RCC 7860 (cell line): ENCODE measurements around the gene NLRP6.
"Not testable (repeated sequence)": the region's sequence is repeated elsewhere in the genome, so short reads cannot be mapped to it uniquely, and the experiment has no call there.

Source experiments
- DNase-seq: peaks from one replicate; pipeline ENCODE4 v3.0.0-alpha.2; 2015; ENCODE audit warnings: low spot score
- FAIRE-seq: peaks from 2 replicates; lab custom pipeline; 2012; peaks lifted over from hg19 to GRCh38; lab: Jason Lieb, UNC

Gene NLRP6

DNA sequence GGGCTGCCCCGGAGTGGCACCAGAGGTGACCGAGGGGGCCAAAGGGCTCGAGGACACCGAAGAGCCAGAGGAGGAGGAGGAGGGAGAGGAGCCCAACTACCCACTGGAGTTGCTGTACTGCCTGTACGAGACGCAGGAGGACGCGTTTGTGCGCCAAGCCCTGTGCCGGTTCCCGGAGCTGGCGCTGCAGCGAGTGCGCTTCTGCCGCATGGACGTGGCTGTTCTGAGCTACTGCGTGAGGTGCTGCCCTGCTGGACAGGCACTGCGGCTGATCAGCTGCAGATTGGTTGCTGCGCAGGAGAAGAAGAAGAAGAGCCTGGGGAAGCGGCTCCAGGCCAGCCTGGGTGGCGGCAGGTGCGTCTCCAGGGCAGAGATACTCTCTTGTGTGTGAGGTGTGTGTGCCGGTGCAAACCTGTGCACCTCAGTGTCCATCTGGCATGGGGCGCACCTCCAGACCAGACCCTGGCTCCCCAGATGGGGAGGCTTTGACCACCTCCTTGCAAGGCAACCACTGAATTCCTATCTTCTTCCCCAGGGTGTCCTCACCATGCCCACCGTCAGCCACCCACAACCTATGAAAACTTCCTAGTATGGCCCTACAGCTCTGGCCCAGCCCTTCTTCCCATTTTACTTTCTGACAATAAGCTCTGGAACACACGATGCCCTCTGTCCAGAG lies 3.4 kb downstream of the NLRP6 start:
- FAIRE-seq (no peak), DNase-seq (no peak)

DNA sequence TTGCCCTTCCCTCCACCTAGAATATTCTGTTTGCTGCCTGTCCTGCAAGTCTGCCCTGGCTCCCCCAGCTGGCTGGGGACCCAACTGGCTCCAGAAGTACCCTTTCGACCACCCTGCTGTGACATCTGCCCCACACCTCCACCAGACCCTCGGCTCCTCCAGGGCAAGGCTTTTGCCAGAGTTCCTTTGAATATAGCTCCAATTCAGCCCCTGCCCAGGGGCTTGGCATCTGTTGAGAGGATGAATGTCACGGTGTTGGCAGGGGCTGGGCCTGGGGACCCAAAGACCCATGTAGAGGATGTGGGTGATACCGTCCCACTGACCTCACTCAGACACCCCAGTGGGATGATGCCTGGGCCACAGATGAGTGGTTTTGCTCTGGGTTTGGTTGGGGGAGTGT lies 4.0 kb downstream of the NLRP6 start:
- no peak for DNase-seq
- FAIRE-seq: no peak

DNA sequence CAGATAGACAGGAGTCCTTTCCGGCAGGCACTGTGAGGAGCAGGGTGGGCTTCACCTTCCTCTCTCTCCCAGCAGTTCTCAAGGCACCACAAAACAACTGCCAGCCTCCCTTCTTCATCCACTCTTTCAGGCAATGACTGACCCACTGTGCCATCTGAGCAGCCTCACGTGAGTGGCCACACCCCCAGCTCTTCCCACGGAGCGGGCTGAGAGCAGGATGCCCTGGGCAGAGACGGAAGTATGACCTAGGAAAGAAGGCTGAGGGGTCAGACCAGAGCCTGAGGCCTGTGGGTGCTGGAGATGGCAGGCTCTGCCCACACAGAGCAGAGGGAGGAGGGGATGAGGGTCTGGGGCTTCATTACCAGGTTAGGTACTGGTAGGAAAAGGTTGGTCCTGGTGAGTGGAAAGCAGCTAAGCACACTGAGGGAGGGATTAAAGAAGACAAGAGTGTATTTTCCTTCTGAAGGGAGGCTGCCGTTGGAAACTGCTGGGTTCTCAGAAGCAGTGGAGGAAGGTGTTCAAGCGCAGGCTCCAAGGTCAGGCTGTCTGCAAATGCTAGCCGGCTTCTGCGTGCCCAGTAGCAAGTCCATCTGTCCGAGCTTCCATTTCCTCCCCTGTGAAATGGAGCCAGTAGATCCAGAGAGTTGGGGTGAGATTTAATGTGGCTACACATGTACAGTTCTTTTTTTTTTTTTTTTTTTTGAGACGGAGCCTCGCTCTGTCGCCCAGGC lies 4.6 kb downstream of the NLRP6 start:
- no peak for FAIRE-seq
- no peak for DNase-seq

DNA sequence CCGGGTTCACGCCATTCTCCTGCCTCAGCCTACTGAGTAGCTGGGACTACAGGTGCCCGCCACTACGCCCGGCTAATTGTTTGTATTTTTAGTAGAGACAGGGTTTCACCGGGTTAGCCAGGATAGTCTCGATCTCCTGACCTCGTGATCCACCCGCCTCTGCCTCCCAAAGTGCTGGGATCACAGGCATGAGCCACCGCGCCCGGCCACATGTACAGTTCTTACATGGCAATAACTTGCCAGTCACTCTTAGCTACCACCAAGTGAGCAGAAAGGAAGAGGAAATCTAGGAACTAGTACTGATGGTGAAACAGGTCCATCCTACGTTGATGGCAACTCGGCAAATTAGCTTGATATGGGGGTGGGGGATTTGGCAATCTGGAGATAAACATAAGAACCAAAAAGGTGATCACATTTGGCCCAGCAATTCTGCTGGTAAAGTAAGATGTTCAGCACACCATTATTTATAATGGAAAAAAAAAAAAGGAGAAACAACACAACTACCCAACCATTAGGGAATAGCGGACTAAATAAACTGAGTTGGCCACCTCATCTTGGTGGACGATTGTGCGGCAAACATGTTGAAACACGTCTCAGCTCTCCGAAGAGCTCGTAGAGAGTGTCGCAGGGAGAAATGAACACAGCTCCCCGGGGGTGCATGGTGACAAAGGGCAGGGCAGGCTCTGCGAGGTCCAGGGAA lies 5.3 kb downstream of the NLRP6 start:
- DNase-seq: no peak
- no peak for FAIRE-seq

DNA sequence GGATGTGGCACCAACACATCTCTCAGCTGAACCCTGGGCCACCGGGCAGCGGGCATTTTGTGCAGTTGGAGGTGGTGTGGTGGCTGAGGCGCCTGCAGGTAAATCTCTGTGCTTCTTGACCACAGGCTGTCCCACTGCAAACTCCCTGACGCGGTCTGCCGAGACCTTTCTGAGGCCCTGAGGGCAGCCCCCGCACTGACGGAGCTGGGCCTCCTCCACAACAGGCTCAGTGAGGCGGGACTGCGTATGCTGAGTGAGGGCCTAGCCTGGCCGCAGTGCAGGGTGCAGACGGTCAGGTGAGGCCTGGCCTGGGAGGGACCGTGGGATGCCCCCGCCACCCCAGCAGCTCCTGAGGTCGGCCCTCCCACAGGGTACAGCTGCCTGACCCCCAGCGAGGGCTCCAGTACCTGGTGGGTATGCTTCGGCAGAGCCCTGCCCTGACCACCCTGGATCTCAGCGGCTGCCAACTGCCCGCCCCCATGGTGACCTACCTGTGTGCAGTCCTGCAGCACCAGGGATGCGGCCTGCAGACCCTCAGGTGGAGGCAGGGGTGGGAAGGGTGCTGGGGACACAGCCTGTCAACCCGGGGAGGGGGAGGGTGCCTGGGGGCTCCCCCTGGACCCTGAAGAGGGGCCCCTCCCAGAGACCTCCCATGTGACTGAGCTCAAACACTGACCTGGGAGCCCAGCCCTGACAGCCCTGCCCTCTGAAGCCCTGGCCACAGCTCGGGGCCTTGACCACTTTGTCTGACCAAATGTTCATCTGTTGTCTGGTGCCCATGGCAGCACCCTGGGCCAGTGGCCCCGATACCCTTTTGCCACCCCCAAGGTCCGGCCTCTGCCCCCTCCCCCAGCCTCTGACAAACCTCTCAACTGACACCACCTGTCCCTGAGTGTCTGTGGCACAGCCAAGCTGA lies 6.2 kb downstream of the NLRP6 start:
- DNase-seq (no peak), FAIRE-seq (no peak)

DNA sequence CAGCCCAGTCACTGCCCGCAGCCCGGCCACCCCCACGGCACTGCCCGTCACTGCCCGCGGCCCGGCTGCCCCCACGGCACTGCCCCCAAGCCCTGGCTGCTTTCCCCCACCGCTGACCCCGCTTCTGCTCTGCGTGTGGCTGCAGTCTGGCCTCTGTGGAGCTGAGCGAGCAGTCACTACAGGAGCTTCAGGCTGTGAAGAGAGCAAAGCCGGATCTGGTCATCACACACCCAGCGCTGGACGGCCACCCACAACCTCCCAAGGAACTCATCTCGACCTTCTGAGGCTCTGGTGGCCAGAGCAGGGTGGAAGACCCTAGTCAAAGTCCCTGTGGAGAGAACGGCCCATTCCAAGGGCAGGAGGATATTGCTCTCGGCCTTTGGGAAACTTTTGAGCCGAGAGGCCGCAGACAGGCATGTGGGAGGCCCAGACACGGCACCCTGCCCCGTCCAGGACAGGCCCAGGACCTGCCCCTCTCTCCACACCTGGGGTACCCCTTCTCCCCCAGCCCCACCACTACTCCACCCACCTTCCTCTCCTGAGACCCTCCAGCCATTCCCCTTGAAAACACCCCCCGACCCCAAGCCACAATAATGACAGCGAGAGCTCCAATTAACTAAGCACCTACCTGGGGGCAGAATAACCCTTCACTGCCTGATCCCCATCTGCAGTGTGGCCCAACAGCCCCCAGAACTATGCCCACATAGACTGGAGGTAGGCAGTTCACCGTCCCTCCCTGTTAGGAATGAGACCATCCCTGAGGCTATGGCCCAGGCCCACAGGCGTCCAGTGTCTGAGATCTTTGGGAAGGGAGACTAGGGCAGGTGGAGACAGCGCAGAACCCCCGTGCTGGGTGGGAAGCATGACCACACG lies 7.0 kb downstream of the NLRP6 start:
- FAIRE-seq (no peak), DNase-seq (no peak)

DNA sequence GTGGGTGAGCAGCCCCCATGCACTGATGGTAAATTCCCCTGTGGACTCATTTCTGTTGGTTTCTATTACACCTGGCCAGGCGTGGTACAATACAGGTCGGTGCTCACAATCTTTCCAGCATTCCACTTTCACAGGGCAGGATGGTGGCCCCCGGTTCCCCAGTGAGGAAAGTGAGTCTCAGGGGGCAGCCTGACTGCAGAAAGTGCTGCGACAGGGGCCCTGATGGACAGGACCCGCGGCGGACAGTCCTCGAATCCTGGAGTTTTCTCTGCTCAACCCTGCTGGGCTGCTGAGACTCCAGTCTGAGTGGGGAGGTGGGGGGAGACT lies 7.7 kb downstream of the NLRP6 start:
- DNase-seq: no peak
- FAIRE-seq: no peak

DNA sequence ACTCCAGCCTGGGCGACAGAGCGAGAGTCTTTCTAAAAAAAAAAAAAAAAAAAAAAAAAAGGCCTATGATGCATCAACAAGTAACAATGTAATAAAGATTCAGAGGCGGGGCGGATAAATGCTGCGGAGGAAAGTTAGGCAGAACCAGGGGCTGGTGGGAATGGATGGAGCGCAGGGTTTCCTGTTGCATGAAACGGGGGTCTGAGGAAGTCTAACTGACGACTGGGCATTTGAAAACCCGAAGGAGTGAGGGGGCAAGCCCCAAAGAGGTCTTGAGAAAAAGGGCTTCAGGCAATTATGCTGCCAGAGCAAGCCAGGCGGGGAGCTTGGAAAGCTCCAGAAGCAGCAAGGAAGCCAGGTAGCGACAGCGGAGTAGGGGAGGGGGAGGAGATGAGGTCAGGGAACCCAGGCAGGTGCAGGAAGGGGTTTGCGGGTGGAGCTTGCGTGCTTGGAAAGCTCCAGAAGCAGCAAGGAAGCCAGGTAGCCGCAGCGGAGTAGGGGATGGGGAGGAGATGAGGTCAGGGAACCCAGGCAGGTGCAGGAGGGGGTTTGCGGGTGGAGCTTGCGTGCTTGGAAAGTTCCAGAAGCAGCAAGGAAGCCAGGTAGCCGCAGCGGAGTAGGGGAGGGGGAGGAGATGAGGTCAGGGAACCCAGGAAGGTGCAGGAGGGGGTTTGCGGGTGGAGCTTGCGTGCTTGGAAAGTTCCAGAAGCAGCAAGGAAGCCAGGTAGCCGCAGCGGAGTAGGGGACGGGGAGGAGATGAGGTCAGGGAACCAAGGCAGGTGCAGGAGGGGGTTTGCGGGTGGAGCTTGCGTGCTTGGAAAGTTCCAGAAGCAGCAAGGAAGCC lies 9.0 kb downstream of the NLRP6 start:
- FAIRE-seq, DNase-seq: not testable (repeated sequence)

DNA sequence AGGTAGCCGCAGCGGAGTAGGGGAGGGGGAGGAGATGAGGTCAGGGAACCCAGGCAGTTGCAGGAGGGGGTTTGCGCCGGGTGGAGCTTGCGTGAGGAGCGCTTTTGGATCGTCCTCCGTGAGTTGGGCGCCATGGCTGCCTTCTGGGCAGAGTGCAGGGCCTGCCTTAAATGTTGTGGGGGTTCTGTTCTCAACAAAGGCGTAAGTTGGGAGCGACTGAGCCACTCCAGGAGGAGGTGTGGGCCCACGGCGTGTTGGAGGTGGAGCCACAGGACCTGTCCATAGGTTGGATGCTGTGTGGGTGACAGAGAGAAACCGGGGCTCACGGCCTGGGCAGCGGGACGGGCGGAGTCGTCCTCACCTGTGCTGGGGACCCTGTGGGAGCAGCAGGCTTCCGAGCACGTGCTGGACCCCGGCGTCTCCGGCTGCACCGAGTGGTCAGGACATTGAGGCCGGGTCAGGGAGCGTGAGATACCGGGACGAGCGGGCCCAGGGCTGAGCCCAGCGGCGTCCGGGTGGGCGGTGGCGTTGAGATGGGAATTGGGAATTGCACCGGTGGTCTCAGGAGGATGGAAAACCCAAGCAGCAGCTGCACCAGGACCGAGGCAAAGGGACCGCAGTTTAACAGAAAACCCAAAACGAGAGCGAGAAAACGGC lies 9.7 kb downstream of the NLRP6 start:
- no peak for DNase-seq
- no peak for FAIRE-seq

DNA sequence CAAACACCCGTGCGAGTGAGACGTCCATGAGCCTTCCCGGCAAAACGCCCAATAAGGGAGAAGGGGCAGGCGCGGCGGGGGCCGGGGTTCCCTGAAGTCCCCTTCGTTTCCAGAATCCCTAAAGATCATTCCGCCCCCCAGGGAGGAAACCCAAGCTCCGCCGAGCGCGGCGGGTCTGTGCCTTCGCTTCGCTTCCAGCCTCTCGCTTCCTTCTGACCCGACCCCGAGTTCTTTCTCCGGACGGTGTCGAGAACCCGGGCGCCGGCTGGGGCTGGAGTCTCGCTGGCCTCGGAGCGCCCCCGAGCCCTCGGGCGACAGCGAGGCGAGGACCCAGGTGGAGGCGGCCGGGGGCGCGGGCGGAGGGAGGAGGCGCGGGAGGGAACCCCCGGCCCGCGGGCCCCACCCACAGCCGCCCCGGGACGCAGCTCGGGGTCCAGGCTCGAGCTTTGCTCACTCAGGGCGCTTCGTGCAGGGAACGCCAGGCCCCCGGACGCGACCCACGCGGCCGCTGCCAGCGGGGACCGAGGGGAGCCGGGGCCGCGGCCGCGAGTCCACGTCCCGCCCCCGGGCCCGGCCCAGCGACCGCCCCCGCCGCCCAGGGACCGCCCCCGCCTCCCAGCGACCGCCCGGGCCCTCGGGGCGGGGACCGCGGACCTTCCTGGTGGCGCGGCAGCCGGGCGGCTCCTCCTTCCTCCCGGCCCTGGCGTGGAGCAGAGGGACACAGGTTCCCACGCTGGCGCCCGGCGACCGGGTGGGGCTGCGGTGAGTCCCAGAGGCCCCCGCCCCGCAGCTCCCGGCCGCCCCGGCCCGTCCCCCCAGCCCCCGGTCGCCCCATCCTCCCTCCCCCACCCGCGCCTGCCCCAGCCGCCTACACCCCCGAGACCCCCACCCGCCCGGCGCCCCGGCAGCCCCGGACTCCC lies 10.5 kb downstream of the NLRP6 start, which contains the start of gene PGGHG:
PGGHG (plus strand) TSS at position 649 of the 920 bp plus-strand sequence. CDS start 691 bp downstream, outside the sequence.
- DNase-seq (peak; percentile 18), FAIRE-seq (no peak)

DNA sequence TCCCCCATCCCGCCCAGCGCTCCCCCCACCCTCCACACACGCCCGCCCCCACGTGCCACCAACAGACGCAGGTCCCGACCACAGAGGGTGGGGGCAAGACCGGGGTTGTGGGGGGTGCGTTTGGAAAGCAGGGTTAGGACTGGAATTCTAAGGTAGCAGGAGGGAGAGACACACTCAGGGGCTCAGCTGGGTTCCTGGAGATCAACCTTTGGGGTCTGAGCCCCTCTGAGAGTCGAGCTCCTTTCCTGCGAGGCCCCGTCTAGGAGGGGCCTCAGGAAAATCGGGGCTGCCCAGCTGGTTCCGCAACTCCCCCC lies 11.1 kb downstream of the NLRP6 start:
- DNase-seq: no peak
- FAIRE-seq: no peak

DNA sequence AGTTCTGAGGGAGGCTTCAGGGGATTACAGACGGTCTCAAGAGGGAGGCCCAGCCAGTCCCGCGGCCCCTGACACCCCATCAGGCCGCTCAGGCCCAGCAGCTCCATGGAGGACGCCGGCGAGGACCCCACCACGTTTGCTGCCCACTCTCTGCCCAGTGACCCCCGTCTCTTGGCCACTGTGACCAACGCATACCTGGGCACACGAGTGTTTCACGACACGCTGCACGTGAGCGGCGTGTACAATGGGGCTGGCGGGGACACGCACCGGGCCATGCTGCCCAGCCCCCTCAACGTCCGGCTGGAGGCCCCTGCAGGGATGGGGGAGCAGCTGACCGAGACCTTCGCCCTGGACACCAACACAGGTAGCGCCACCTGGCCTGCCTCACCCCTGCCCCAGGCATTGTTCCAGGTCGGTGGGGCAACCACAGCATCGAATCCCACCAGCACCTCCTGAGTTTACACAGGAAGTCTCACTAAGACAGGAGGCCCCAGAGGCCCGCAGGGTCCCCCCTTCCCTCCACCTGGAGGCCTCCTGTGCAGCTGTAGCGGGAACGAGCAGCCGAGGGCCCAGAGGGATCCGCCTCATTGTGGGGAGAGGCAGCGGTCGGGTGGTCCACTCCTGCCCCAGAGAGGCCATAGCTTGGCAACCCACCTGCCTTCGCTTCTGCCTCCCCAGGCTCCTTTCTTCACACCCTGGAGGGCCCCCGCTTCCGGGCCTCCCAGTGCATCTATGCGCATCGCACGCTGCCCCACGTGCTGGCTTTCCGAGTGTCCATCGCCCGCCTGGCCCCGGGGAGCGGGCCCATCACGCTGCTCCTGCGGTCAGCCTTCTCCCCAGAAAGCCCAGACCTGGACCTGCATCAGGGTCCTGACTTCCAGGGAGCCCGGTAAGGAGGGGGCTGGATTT lies 11.8 kb downstream of the NLRP6 start:
- DNase-seq (no peak), FAIRE-seq (no peak)

DNA sequence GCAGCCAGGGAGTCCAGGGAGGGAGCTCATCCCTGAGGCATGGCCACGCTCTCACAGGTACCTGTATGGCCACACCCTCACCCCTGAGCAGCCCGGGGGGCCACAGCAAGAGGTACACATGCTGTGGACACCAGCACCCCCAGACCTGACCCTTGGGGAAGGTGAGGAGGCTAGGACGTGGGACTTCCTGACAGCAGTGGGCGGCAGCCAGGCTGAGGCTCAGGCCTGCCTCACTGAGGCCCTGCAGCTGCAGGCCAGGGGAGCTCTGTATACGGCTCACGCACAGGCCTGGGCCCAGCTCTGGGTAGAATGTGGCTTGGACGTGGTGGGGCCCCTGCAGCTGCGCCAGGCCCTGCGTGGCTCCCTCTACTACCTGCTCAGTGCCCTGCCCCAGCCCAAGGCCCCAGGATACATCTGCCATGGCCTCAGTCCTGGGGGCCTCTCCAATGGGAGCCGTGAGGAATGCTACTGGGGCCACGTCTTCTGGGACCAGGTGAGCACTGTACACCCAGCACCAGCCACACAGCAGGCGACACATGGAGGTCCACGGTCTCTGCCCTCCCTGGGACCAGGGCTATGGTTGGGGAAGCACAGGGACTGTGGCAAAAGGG lies 12.5 kb downstream of the NLRP6 start:
- DNase-seq (no peak), FAIRE-seq (no peak)

DNA sequence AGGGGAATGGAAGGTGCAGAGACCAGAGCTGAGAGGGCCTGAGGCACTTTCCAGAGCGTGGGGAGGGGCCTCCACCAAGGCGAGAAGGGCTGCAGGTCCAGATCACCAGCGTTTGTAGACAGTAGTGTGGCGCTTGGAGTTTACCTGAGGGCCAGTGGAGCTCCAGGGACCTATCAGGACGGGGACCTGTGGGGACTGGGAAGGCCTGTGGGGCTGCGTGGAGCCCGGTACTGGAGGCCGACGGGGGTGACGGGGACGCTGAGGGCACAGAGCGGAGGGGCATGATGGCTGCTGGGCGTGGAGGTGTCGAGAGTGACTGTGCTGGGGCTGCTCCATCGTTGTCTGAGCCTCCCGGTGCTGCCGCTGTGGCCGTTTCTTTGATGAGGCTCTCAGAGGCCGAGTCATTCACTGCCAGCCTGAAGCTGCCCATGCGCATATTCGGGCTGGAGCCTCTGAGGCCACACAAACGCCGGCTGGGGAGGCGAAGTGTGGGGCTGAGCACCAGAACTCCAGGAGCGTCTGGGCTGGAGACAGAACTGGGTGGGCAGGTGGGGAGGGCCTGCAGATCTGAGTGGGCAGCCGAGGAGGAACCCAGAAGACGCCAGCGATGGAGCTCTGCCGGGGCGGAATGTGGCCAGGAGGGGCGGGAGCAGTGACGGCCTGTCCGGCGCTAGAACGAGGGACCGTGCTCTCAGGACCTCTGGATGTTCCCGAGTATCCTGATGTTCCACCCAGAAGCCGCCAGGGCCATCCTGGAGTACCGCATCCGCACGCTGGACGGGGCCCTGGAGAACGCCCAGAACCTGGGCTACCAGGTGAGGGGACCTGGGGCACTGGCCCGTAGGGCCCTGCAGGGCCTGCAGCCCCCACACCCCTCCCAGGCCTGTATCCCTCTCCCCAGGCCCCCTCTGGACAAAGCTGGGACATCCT lies 13.3 kb downstream of the NLRP6 start:
- FAIRE-seq (no peak), DNase-seq (no peak)
